CD4-positive, CD25-positive, alpha-beta regulatory T cell (primary cell): Measurements from ENCODE around the gene FAM228B. TPM values are rescaled to one million over a fixed set of nuclear protein-coding genes. Genes with fewer than 3 reads are reported as not detected.
"Not testable (repeated sequence)": the region's sequence is repeated elsewhere in the genome, so short reads cannot be mapped to it uniquely, and the experiment has no call there.

Source experiments
- ATAC-seq, 2 donors: fragments of 150-1000 bp; cut with Tn5 transposase; one replicate each; pipeline ENCODE4 v1.10.0; 2021; ENCODE audit warnings: low read depth in 2 of 2, moderate number of reproducible peaks in 2 of 2, moderate library complexity in 1 of 2
- DNase-seq, 3 donors: peaks; one replicate each; pipeline versions ENCODE4 v3.0.0 to v3.0.0-alpha.2; 2012 to 2022; ENCODE audit warnings: mixed read lengths in 1 of 3
- H3K27ac ChIP-seq: one replicate; pipeline ENCODE4 v1.7.0; 2013; ENCODE audit warnings: mild to moderate bottlenecking, low read length; ENCODE audit not compliant: insufficient read depth, poor library complexity, severe bottlenecking
- H3K27me3 ChIP-seq: one replicate; pipeline ENCODE4 v1.7.0; 2013; ENCODE audit warnings: low read length; ENCODE audit not compliant: control insufficient read depth, insufficient read depth
- H3K36me3 ChIP-seq: one replicate; pipeline ENCODE4 v1.7.0; 2013; ENCODE audit warnings: mild to moderate bottlenecking, low read length, moderate library complexity; ENCODE audit not compliant: control insufficient read depth, insufficient read depth
- H3K4me1 ChIP-seq: 2 replicates; pipeline ENCODE4 v1.7.0; 2013; ENCODE audit warnings: mild to moderate bottlenecking, low read length; ENCODE audit not compliant: insufficient read depth, control insufficient read depth, poor library complexity, severe bottlenecking
- H3K4me3 ChIP-seq: one replicate; pipeline ENCODE4 v1.7.0; 2013; ENCODE audit warnings: low read depth, mild to moderate bottlenecking, low read length, moderate library complexity
- H3K9me3 ChIP-seq, 2 experiments: 1 replicate in 1 of 2; 2 replicates in 1 of 2; pipeline ENCODE4 v1.7.0; 2013; ENCODE audit warnings: low read length in 2 of 2, mild to moderate bottlenecking in 1 of 2, moderate library complexity in 1 of 2; ENCODE audit not compliant: control insufficient read depth in 2 of 2
- H3K27ac Mint-ChIP-seq, 3 donors: one replicate each; pipeline ENCODE4 v1.8.0; 2020 to 2022; ENCODE audit warnings: mild to moderate bottlenecking in 3 of 3, mixed read lengths in 3 of 3, moderate library complexity in 2 of 3
- H3K27me3 Mint-ChIP-seq: one replicate; pipeline ENCODE4 v1.8.0; 2022; ENCODE audit warnings: mild to moderate bottlenecking, mixed read lengths
- H3K36me3 Mint-ChIP-seq: one replicate; pipeline ENCODE4 v1.8.0; 2020; ENCODE audit warnings: mixed read lengths
- H3K4me1 Mint-ChIP-seq, 4 donors: one replicate each; pipeline ENCODE4 v1.8.0; 2020 to 2022; ENCODE audit warnings: mixed read lengths in 4 of 4, mild to moderate bottlenecking in 1 of 4
- H3K4me3 Mint-ChIP-seq, 4 donors: one replicate each; pipeline ENCODE4 v1.8.0; 2020 to 2022; ENCODE audit warnings: mild to moderate bottlenecking in 4 of 4, mixed read lengths in 4 of 4, moderate library complexity in 3 of 4
- H3K9me3 Mint-ChIP-seq, 7 donors: one replicate each; pipeline ENCODE4 v1.8.0; 2020 to 2022; ENCODE audit warnings: mixed read lengths in 7 of 7, mild to moderate bottlenecking in 3 of 7, moderate library complexity in 2 of 7
- polyA plus RNA-seq, 4 donors: library from polyadenylated mRNA; unstranded; fragments of 300-500 nt; fragmentation: Illumina TruSeq; gene quantifications; one replicate each; pipeline ENCODE4 v1.2.3, GENCODE V29; 2021
- total RNA-seq: library from RNA; stranded (reverse); gene quantifications from one replicate; pipeline ENCODE4 v1.2.3, GENCODE V29; 2022

The FAM228B gene
- total and polyA plus RNA-seq, 5 donors from 2014 or later = 3.5 to 11.6 (median 4.6) TPM

- Mint-ChIP-seq H3K27me3 (peaks cover 4% of the 10 kb centered on the region), H3K27ac (no peak overlapping the region), H3K4me1 (peaks cover 12 to 23% (median 15%) of the 10 kb centered on the region in 4 donors), H3K9me3 (no peaks in the 10 kb centered on the region), H3K4me3 (peak overlapping the region in 3 of 4 donors; percentile 10 to 45 (median 15)), H3K36me3 (no peaks in the 10 kb centered on the region)
- no peaks in the 10 kb centered on the region for H3K27me3 ChIP-seq
- ATAC-seq (no peak), DNase-seq (no peak)
- no peak overlapping the region for H3K4me3 ChIP-seq
- no peaks in the 10 kb centered on the region for H3K36me3 ChIP-seq
- peaks cover 6% of the 10 kb centered on the region for H3K4me1 ChIP-seq
- no peaks in the 10 kb centered on the region for H3K9me3 ChIP-seq
- no peak overlapping the region for H3K27ac ChIP-seq
These were observed 2.2 kb upstream of the FAM228B start for GRCh38 chr2:24121066-24121465.

- H3K27me3 ChIP-seq = no peaks in the 10 kb centered on the region
- Mint-ChIP-seq H3K9me3 (no peaks in the 10 kb centered on the region), H3K36me3 (no peaks in the 10 kb centered on the region), H3K27ac (no peak overlapping the region), H3K27me3 (peaks cover 4% of the 10 kb centered on the region), H3K4me1 (peaks cover 12 to 24% (median 16%) of the 10 kb centered on the region in 4 donors), H3K4me3 (peak overlapping the region in 2 of 4 donors; percentile 15 to 45)
- DNase-seq (no peak), ATAC-seq (no peak)
- H3K9me3 ChIP-seq = no peaks in the 10 kb centered on the region
- no peak overlapping the region for H3K27ac ChIP-seq
- no peaks in the 10 kb centered on the region for H3K36me3 ChIP-seq
- no peak overlapping the region for H3K4me3 ChIP-seq
- peaks cover 6% of the 10 kb centered on the region for H3K4me1 ChIP-seq
These were observed 1.8 kb upstream of the FAM228B start for GRCh38 chr2:24121469-24121868.

- Mint-ChIP-seq H3K4me1 (peaks cover 12 to 24% (median 16%) of the 10 kb centered on the region in 4 donors), H3K27ac (peak overlapping the region in 1 of 3 donors; percentile 55), H3K36me3 (no peaks in the 10 kb centered on the region), H3K9me3 (no peaks in the 10 kb centered on the region), H3K4me3 (peak overlapping the region; percentile 85 to 94 (median 86)), H3K27me3 (peaks cover 4% of the 10 kb centered on the region)
- Histone ChIP-seq H3K27ac (no peak overlapping the region), H3K4me1 (peaks cover 6% of the 10 kb centered on the region), H3K36me3 (no peaks in the 10 kb centered on the region), H3K27me3 (no peaks in the 10 kb centered on the region), H3K9me3 (no peaks in the 10 kb centered on the region), H3K4me3 (peak overlapping the region; percentile 62)
- ATAC-seq (no peak), DNase-seq (peak in 1 of 3 donors; percentile 16)
These were observed 689 bp upstream of the FAM228B start for GRCh38 chr2:24122366-24123194.

- Mint-ChIP-seq H3K27ac (peak overlapping the region; percentile 11 to 40 (median 37)), H3K27me3 (peaks cover 4% of the 10 kb centered on the region), H3K36me3 (no peaks in the 10 kb centered on the region), H3K9me3 (no peaks in the 10 kb centered on the region), H3K4me1 (peaks cover 7 to 24% (median 16%) of the 10 kb centered on the region in 4 donors), H3K4me3 (peak overlapping the region; percentile 70 to 92 (median 80))
- Histone ChIP-seq H3K4me1 (peaks cover 6% of the 10 kb centered on the region), H3K36me3 (no peaks in the 10 kb centered on the region), H3K4me3 (peak overlapping the region; percentile 68), H3K27me3 (no peaks in the 10 kb centered on the region), H3K9me3 (no peaks in the 10 kb centered on the region), H3K27ac (no peak overlapping the region)
- no peak for DNase-seq
- ATAC-seq = no peak
These were observed 782 bp downstream of the FAM228B start for GRCh38 chr2:24123922-24124580.

GRCh38 chr2:24125956-24126355 is 2.7 kb downstream of the FAM228B start:
- H3K36me3 ChIP-seq = no peaks in the 10 kb centered on the region
- H3K27ac Mint-ChIP-seq = peak overlapping the region in 1 of 3 donors; percentile 6
- H3K4me1 Mint-ChIP-seq = peaks cover 7 to 24% (median 16%) of the 10 kb centered on the region in 4 donors
- peaks cover 4% of the 10 kb centered on the region for H3K27me3 Mint-ChIP-seq
- H3K36me3 Mint-ChIP-seq = no peaks in the 10 kb centered on the region
- ATAC-seq (no peak), DNase-seq (no peak)
- H3K4me3 Mint-ChIP-seq = peak overlapping the region in 2 of 4 donors; percentile 68 to 87
- no peak overlapping the region for H3K4me3 ChIP-seq
- no peaks in the 10 kb centered on the region for H3K27me3 ChIP-seq
- H3K4me1 ChIP-seq = peaks cover 6% of the 10 kb centered on the region
- H3K9me3 Mint-ChIP-seq = no peaks in the 10 kb centered on the region
- no peak overlapping the region for H3K27ac ChIP-seq
- H3K9me3 ChIP-seq = no peaks in the 10 kb centered on the region

- Mint-ChIP-seq H3K4me1 (no peaks in the 10 kb centered on the region), H3K4me3 (no peak overlapping the region), H3K27ac (no peak overlapping the region), H3K27me3 (peaks cover 4% of the 10 kb centered on the region), H3K9me3 (peaks cover 0 to 14% (median 4%) of the 10 kb centered on the region in 7 donors), H3K36me3 (peaks cover 12% of the 10 kb centered on the region)
- DNase-seq = no peak
- H3K36me3 ChIP-seq = no peaks in the 10 kb centered on the region
- no peak overlapping the region for H3K27ac ChIP-seq
- H3K27me3 ChIP-seq = no peaks in the 10 kb centered on the region
- no peak for ATAC-seq
- H3K9me3 ChIP-seq = peaks cover 6 to 7% of the 10 kb centered on the region in 2 experiments
- no peaks in the 10 kb centered on the region for H3K4me1 ChIP-seq
- H3K4me3 ChIP-seq = no peak overlapping the region
These were observed 9.3 kb downstream of the FAM228B start for GRCh38 chr2:24132543-24132942.

- not testable (repeated sequence) for H3K36me3 ChIP-seq, H3K4me1 Mint-ChIP-seq, DNase-seq, H3K4me1 ChIP-seq, H3K27me3 Mint-ChIP-seq, H3K4me3 ChIP-seq, H3K27ac Mint-ChIP-seq, H3K9me3 Mint-ChIP-seq, ATAC-seq, H3K27me3 ChIP-seq, H3K9me3 ChIP-seq, H3K4me3 Mint-ChIP-seq, H3K27ac ChIP-seq
- peaks cover 12% of the 10 kb centered on the region for H3K36me3 Mint-ChIP-seq
These were observed 17.0 kb downstream of the FAM228B start for GRCh38 chr2:24140305-24140704.
